Activated CD8-positive, alpha-beta T cell treated with anti-CD3 and anti-CD28 coated beads, Interleukin-2, amount 10 ng/mL, durations not matched to agents 7 days and 5 days (primary cell): ENCODE measurements around the gene SAFB. TPM values are rescaled to one million over a fixed set of nuclear protein-coding genes. Genes with fewer than 3 reads are reported as not detected.

Source experiments
- ATAC-seq: fragments of 150-1000 bp; cut with Tn5 transposase; one replicate; pipeline ENCODE4 v1.10.0; 2021; ENCODE audit warnings: moderate library complexity
- CTCF ChIA-PET: fragments of 350-600 bp; sonication (Branson Sonifier 250); formaldehyde crosslinking; loops from one replicate; lab custom pipeline; 2021; ENCODE audit warnings: antibody characterized with exemption; lab: Charles Lee
- POLR2A ChIA-PET: fragments of 350-600 bp; sonication (Branson Sonifier 250); formaldehyde crosslinking; loops from one replicate; lab custom pipeline; 2021; ENCODE audit warnings: antibody characterized with exemption; lab: Charles Lee
- DNase-seq: peaks from one replicate; pipeline ENCODE4 v3.0.0-alpha.2; 2020
- H3K27ac Mint-ChIP-seq: one replicate; pipeline ENCODE4 v1.8.0; 2021; ENCODE audit warnings: mild to moderate bottlenecking, mixed read lengths
- H3K27me3 Mint-ChIP-seq: one replicate; pipeline ENCODE4 v1.8.0; 2021; ENCODE audit warnings: low read depth, mixed read lengths
- H3K36me3 Mint-ChIP-seq: one replicate; pipeline ENCODE4 v1.8.0; 2021; ENCODE audit warnings: low read depth, mixed read lengths
- H3K4me1 Mint-ChIP-seq: one replicate; pipeline ENCODE4 v1.8.0; 2021; ENCODE audit warnings: low read depth, mixed read lengths
- H3K4me3 Mint-ChIP-seq: one replicate; pipeline ENCODE4 v1.8.0; 2021; ENCODE audit warnings: mild to moderate bottlenecking, mixed read lengths
- H3K9me3 Mint-ChIP-seq: one replicate; pipeline ENCODE4 v1.8.0; 2022; ENCODE audit warnings: mixed read lengths; ENCODE audit not compliant: insufficient read depth
- total RNA-seq, 2 experiments: library from RNA; stranded (reverse); gene quantifications; one replicate each; pipeline ENCODE4 v1.2.3, GENCODE V29; 2021

SAFB gene
- total RNA-seq, 2 experiments from 2014 or later, result 116 to 134 TPM

- Mint-ChIP-seq H3K4me3 (peak overlapping the region; percentile 100), H3K4me1 (peaks cover 66% of the 10 kb centered on the region), H3K36me3 (peaks cover 72% of the 10 kb centered on the region), H3K27ac (peak overlapping the region; percentile 99), H3K9me3 (no peaks in the 10 kb centered on the region), H3K27me3 (no peaks in the 10 kb centered on the region)
- ATAC-seq, result no peak
- no peak for DNase-seq
- POLR2A ChIA-PET, result interaction anchor here (1.0 to 2.7 kb wide), 3 partner anchors 9 to 99 kb away, joined by 4 to 19 read pairs (median 7); partner anchors contain the start of genes CATSPERD and LONP1
- CTCF ChIA-PET, result interaction anchor here (0.9 to 5.9 kb wide), 3 partner anchors 42 to 1097 kb away, joined by 3 to 63 read pairs (median 6); partner anchors contain the start of gene RPL36
Measured at GRCh38 chr19:5621311-5621944, 1.5 kb upstream of the SAFB start.

GRCh38 chr19:5621945-5622464, 878 bp upstream of the SAFB start:
- Mint-ChIP-seq H3K36me3 (peaks cover 75% of the 10 kb centered on the region), H3K9me3 (no peaks in the 10 kb centered on the region), H3K4me1 (peaks cover 71% of the 10 kb centered on the region), H3K27ac (peak overlapping the region; percentile 99), H3K27me3 (no peaks in the 10 kb centered on the region), H3K4me3 (peak overlapping the region; percentile 100)
- ChIA-PET CTCF (interaction anchor here (0.9 to 5.9 kb wide), 7 partner anchors 12 to 1097 kb away, joined by 3 to 63 read pairs (median 4); partner anchors contain the start of genes DUS3L and RPL36), POLR2A (interaction anchor here (0.6 to 2.7 kb wide), 13 partner anchors 7 to 1123 kb away, joined by 3 to 19 read pairs (median 4); partner anchors contain the start of genes CATSPERD, DUS3L, LONP1 and MICOS13)
- peak; percentile 37 for DNase-seq
- ATAC-seq, result no peak

GRCh38 chr19:5623397-5624017, 624 bp downstream of the SAFB start:
- H3K27me3 Mint-ChIP-seq, result no peaks in the 10 kb centered on the region
- peak overlapping the region; percentile 99 for H3K27ac Mint-ChIP-seq
- ChIA-PET POLR2A (interaction anchor here (0.6 to 2.7 kb wide), 16 partner anchors 9 to 711 kb away, joined by 3 to 19 read pairs (median 4); partner anchors contain the start of genes CATSPERD, DUS3L, LONP1 and MICOS13), CTCF (interaction anchor here (0.5 to 5.9 kb wide), 6 partner anchors 10 to 1153 kb away, joined by 3 to 63 read pairs (median 4); partner anchors contain the start of genes DUS3L and RPL36)
- DNase-seq (peak; percentile 31), ATAC-seq (peak; percentile 0)
- peaks cover 73% of the 10 kb centered on the region for H3K4me1 Mint-ChIP-seq
- H3K9me3 Mint-ChIP-seq, result no peaks in the 10 kb centered on the region
- peak overlapping the region; percentile 100 for H3K4me3 Mint-ChIP-seq
- H3K36me3 Mint-ChIP-seq, result peaks cover 76% of the 10 kb centered on the region

GRCh38 chr19:5624018-5624663, 1.3 kb downstream of the SAFB start:
- ChIA-PET POLR2A (interaction anchor here (0.7 to 2.7 kb wide), 6 partner anchors 10 to 1639 kb away, joined by 3 to 19 read pairs (median 5); partner anchors contain the start of genes CATSPERD, EEF2, LONP1 and MICOS13), CTCF (interaction anchor here (5.9 kb wide), 1 partner anchor 64 kb away, joined by 63 read pairs; the partner anchor contains the start of gene RPL36)
- Mint-ChIP-seq H3K4me1 (peaks cover 73% of the 10 kb centered on the region), H3K4me3 (peak overlapping the region; percentile 100), H3K27me3 (no peaks in the 10 kb centered on the region), H3K27ac (peak overlapping the region; percentile 86), H3K36me3 (peaks cover 76% of the 10 kb centered on the region), H3K9me3 (no peaks in the 10 kb centered on the region)
- ATAC-seq (no peak), DNase-seq (peak; percentile 41)

GRCh38 chr19:5624741-5625278, 1.9 kb downstream of the SAFB start:
- ATAC-seq (no peak), DNase-seq (no peak)
- Mint-ChIP-seq H3K27ac (peak overlapping the region; percentile 86), H3K27me3 (no peaks in the 10 kb centered on the region), H3K4me1 (peaks cover 75% of the 10 kb centered on the region), H3K9me3 (no peaks in the 10 kb centered on the region), H3K36me3 (peaks cover 79% of the 10 kb centered on the region), H3K4me3 (peak overlapping the region; percentile 100)
- ChIA-PET CTCF (interaction anchor here (5.9 kb wide), 1 partner anchor 63 kb away, joined by 63 read pairs; the partner anchor contains the start of gene RPL36), POLR2A (interaction anchor here (0.7 to 1.7 kb wide), 4 partner anchors 10 to 1639 kb away, joined by 3 to 5 read pairs (median 4); partner anchors contain the start of genes CATSPERD, EEF2 and LONP1)

GRCh38 chr19:5625641-5626040, 2.8 kb downstream of the SAFB start:
- POLR2A ChIA-PET, result interaction anchor here (0.9 kb wide), 1 partner anchor 40 kb away, joined by 3 read pairs; no protein-coding TSS in a partner anchor
- H3K36me3 Mint-ChIP-seq, result peaks cover 75% of the 10 kb centered on the region
- H3K27me3 Mint-ChIP-seq, result no peaks in the 10 kb centered on the region
- H3K4me1 Mint-ChIP-seq, result peaks cover 68% of the 10 kb centered on the region
- DNase-seq, result no peak
- CTCF ChIA-PET, result interaction anchor here (5.9 kb wide), 1 partner anchor 62 kb away, joined by 63 read pairs; the partner anchor contains the start of gene RPL36
- no peaks in the 10 kb centered on the region for H3K9me3 Mint-ChIP-seq
- peak overlapping the region; percentile 100 for H3K4me3 Mint-ChIP-seq
- H3K27ac Mint-ChIP-seq, result peak overlapping the region; percentile 39
- no peak for ATAC-seq

- H3K36me3 Mint-ChIP-seq, result peaks cover 78% of the 10 kb centered on the region
- DNase-seq, result peak; percentile 42
- no peaks in the 10 kb centered on the region for H3K27me3 Mint-ChIP-seq
- ChIA-PET CTCF (interaction anchor here (1.3 kb wide), 1 partner anchor 60 kb away, joined by 3 read pairs; no protein-coding TSS in a partner anchor), POLR2A (interaction anchor here (0.6 kb wide), 1 partner anchor 14 kb away, joined by 3 read pairs; no protein-coding TSS in a partner anchor)
- H3K4me3 Mint-ChIP-seq, result no peak overlapping the region
- peaks cover 74% of the 10 kb centered on the region for H3K4me1 Mint-ChIP-seq
- H3K9me3 Mint-ChIP-seq, result no peaks in the 10 kb centered on the region
- H3K27ac Mint-ChIP-seq, result peak overlapping the region; percentile 30
- ATAC-seq, result no peak
Measured at GRCh38 chr19:5627395-5627904, 4.6 kb downstream of the SAFB start.

- Mint-ChIP-seq H3K4me3 (no peak overlapping the region), H3K27ac (peak overlapping the region; percentile 55), H3K36me3 (peaks cover 78% of the 10 kb centered on the region), H3K4me1 (peaks cover 74% of the 10 kb centered on the region), H3K27me3 (no peaks in the 10 kb centered on the region), H3K9me3 (no peaks in the 10 kb centered on the region)
- no peak for ATAC-seq
- ChIA-PET CTCF (no interaction called here), POLR2A (no interaction called here)
- no peak for DNase-seq
Measured at GRCh38 chr19:5628461-5628860, 5.6 kb downstream of the SAFB start.

GRCh38 chr19:5628919-5629481, 6.1 kb downstream of the SAFB start:
- Mint-ChIP-seq H3K27ac (peak overlapping the region; percentile 64), H3K36me3 (peaks cover 75% of the 10 kb centered on the region), H3K9me3 (no peaks in the 10 kb centered on the region), H3K4me1 (peaks cover 74% of the 10 kb centered on the region), H3K4me3 (peak overlapping the region; percentile 31), H3K27me3 (no peaks in the 10 kb centered on the region)
- ChIA-PET POLR2A (no interaction called here), CTCF (no interaction called here)
- ATAC-seq, result no peak
- no peak for DNase-seq

- DNase-seq (no peak), ATAC-seq (no peak)
- peaks cover 49% of the 10 kb centered on the region for H3K4me1 Mint-ChIP-seq
- H3K27ac Mint-ChIP-seq, result no peak overlapping the region
- H3K36me3 Mint-ChIP-seq, result peaks cover 57% of the 10 kb centered on the region
- POLR2A ChIA-PET, result no interaction called here
- CTCF ChIA-PET, result no interaction called here
- no peaks in the 10 kb centered on the region for H3K9me3 Mint-ChIP-seq
- no peaks in the 10 kb centered on the region for H3K27me3 Mint-ChIP-seq
- no peak overlapping the region for H3K4me3 Mint-ChIP-seq
Measured at GRCh38 chr19:5631567-5632240, 8.8 kb downstream of the SAFB start.
